Sigmoid colon (tissue), 4 donors: ENCODE results near the gene TMEM208.

Source experiments
- EP300 ChIP-seq, 4 donors: sonication (generic); formaldehyde crosslinking; IDR thresholded peaks; one replicate each; pipeline ENCODE4 v1.6.1; 2017; ENCODE audit warnings: antibody characterized with exemption in 4 of 4
- POLR2A ChIP-seq, 2 donors: fragments of 450-650 bp; IDR thresholded peaks; one replicate each; pipeline ENCODE4 v1.6.1; 2016; ENCODE audit warnings: antibody characterized with exemption in 2 of 2, mild to moderate bottlenecking in 2 of 2, moderate library complexity in 2 of 2
- POLR2AphosphoS5 ChIP-seq, 4 donors: sonication (generic); formaldehyde crosslinking; IDR thresholded peaks; one replicate each; pipeline ENCODE4 v1.6.1; 2017; ENCODE audit warnings: antibody characterized with exemption in 4 of 4
- TF ChIP-seq, protein P1 (sequence below), 4 experiments: fragments of 450-650 bp in 3 of 4; fragments of 200-600 bp in 1 of 4; IDR thresholded peaks; one replicate each; pipeline ENCODE4 v1.5.1; 2016 to 2019; ENCODE audit warnings: antibody characterized with exemption in 4 of 4, mild to moderate bottlenecking in 3 of 4, moderate library complexity in 2 of 4

DNA sequence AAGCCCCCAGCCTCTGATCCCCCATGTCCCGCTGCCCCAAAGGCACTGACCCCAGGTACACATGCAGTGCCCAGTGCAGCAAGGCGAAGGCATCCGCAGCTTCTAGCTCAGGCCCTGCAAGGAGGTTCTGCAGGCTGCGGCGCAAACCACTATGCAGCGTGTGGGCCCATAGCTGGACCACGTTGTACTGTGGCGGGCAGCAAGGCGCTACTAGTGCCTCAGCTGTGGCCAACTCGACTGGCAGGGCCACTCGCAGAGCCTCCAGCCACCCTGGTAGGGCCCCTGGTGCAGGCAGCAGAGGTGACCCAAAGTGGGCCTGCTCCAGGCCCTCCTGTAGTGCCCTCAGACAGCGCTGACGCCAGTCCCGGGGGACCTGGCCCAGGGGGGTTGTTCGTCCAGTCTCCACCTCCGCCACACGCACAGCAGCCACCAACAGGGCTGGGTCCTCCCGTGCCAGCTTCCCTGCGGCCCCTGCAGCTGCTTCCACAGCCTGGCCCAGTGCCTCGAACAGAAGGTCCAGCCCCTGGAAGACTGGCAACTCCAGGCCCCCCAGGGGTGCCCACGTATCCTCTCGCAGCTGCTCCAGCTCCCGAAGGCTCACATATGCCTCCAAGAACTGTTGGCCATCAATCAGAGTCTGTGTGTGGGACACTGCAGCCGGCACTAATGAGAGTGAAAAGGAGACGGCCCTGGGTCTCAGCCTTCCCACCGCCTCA, 39.6 kb upstream of the TMEM208 start:
- TF ChIP-seq, protein P1, sequence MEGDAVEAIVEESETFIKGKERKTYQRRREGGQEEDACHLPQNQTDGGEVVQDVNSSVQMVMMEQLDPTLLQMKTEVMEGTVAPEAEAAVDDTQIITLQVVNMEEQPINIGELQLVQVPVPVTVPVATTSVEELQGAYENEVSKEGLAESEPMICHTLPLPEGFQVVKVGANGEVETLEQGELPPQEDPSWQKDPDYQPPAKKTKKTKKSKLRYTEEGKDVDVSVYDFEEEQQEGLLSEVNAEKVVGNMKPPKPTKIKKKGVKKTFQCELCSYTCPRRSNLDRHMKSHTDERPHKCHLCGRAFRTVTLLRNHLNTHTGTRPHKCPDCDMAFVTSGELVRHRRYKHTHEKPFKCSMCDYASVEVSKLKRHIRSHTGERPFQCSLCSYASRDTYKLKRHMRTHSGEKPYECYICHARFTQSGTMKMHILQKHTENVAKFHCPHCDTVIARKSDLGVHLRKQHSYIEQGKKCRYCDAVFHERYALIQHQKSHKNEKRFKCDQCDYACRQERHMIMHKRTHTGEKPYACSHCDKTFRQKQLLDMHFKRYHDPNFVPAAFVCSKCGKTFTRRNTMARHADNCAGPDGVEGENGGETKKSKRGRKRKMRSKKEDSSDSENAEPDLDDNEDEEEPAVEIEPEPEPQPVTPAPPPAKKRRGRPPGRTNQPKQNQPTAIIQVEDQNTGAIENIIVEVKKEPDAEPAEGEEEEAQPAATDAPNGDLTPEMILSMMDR (IDR thresholded peaks at IDR 0.05), result no peak
- no peak for TF ChIP-seq EP300 (IDR thresholded peaks at IDR 0.05)
- TF ChIP-seq POLR2A (IDR thresholded peaks at IDR 0.05), result no peak
- no peak for TF ChIP-seq POLR2AphosphoS5 (IDR thresholded peaks at IDR 0.05)
